GM19035 (cell line): ENCODE measurements around the gene KCND2.

Experiments
- ATAC-seq: cut with Tn5 transposase; IDR thresholded peaks from one replicate; pipeline ENCODE4 v1.9.1; 2021; ENCODE audit not compliant: unreplicated experiment

The KCND2 gene

GRCh38 chr7:120797026-120797645 lies 524.2 kb downstream of the KCND2 start:
- no peak for ATAC-seq

DNA sequence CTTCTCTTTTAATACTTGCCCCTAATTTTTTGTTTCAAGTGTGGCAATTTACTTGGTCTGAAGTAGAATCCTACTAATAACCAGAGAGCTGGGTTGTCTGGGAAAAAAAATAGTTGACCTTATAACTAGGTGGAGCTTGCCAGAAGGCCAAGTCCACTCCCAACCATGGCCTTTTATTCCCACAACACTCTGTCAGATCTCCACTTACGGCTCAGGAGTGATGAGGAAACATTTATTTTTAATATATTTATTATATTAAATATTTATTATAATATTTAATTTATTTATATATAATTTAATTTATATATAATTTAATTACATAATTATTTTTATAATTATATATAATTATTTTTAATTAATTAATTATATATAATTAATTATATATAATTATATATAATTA lies 526.2 kb downstream of the KCND2 start:
- no peak for ATAC-seq
